GM18520 (cell line): ENCODE data around the gene TM9SF2.
"Not testable (repeated sequence)": the region's sequence is repeated elsewhere in the genome, so short reads cannot be mapped to it uniquely, and the experiment has no call there.

Experiments used
- ATAC-seq: cut with Tn5 transposase; IDR thresholded peaks from one replicate; pipeline ENCODE4 v1.9.1; 2021; ENCODE audit not compliant: unreplicated experiment

The TM9SF2 gene, protein sequence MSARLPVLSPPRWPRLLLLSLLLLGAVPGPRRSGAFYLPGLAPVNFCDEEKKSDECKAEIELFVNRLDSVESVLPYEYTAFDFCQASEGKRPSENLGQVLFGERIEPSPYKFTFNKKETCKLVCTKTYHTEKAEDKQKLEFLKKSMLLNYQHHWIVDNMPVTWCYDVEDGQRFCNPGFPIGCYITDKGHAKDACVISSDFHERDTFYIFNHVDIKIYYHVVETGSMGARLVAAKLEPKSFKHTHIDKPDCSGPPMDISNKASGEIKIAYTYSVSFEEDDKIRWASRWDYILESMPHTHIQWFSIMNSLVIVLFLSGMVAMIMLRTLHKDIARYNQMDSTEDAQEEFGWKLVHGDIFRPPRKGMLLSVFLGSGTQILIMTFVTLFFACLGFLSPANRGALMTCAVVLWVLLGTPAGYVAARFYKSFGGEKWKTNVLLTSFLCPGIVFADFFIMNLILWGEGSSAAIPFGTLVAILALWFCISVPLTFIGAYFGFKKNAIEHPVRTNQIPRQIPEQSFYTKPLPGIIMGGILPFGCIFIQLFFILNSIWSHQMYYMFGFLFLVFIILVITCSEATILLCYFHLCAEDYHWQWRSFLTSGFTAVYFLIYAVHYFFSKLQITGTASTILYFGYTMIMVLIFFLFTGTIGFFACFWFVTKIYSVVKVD

DNA sequence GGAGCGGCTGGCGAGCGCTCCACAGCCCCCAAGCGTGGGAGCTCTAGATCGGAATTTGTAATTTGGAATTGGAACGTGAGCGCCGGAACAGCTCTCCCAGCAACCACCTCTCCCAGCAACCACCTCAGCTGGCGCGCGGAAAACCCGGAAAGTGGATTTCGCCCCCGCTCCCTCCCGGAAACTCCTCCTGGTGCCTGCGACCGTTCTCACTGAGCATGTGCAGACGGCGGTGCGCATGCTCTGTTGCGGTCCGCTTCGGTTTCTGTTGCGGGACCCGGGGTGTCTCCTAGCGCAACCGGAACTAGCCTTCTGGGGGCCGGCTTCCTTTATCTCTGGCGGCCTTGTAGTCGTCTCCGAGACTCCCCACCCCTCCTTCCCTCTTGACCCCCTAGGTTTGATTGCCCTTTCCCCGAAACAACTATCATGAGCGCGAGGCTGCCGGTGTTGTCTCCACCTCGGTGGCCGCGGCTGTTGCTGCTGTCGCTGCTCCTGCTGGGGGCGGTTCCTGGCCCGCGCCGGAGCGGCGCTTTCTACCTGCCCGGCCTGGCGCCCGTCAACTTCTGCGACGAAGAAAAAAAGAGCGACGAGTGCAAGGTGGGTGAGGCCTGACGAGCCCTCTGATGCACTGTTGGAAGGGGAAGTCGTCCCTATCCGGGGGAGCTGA is at the start of gene TM9SF2:
TSS of gene TM9SF2 (plus strand) at position 289 of the 664 bp plus-strand sequence. CDS start at position 424, 135 bp downstream.
- ATAC-seq: peak; percentile 26

DNA sequence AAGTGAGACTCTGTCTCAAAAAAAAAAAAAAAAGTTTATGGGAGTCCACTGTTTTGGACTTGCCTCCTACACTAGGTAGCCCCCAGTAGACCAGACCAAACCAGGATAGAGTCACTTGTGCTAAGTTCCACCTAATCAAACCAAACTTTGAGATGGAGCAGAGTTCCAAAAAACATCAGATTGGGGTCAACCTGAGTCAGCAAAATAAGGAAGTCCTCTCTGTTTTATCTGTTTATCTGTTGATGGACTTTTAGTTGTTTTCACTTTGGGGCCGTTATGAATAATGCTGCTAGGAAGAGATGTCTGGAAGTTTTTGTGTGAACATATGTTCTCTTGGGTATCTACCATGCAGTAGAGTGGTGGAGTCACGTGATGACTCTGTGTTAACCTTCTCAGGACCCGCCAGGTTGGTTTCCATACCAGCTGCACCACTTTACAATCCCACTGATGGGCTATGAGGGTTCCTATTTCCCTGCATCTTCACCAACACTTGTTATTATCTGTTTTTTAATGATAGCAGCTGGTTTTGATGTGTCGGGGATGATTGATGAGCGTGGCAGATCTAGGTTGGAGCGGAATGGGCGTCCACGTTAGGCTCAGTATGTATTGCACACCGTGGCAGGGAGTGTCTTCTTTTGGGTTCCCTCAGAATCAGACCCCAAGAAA is 46.6 kb upstream of the TM9SF2 start:
- ATAC-seq: no peak

DNA sequence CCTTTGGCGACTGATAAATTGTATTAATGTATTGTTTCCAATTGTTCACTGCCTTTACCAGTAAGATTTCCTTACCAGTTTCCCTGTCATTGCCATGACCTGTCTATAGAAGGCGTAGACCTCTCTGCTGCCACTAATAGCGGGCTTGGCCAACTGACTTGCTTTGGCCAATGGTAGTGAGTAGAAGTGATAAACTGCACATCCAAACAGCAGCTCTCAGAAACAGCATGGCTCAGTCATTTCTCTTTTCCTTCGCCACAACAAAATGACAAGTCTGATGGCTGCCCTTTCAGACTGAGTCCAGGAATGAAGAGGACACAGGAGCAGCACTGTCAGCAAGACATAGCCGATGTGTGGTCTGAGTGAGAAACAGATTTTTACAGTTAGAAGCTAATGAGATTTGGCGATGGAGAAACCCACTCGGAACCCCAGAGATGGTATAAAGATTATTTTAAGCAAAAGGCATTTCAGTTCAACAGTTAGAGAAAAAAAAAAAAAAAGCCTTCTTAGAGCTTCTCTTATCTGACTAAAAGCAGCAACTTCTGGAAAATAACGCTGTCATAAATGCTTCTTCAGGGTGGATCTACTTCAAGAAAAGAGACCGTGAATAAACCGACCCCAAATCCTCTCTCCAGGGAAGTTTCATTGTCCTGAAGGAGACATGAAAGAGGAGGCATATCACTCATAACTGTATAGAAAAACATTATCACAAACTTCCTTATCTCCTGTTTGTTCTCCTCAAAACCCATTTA is 42.0 kb upstream of the TM9SF2 start:
- ATAC-seq: no peak

DNA sequence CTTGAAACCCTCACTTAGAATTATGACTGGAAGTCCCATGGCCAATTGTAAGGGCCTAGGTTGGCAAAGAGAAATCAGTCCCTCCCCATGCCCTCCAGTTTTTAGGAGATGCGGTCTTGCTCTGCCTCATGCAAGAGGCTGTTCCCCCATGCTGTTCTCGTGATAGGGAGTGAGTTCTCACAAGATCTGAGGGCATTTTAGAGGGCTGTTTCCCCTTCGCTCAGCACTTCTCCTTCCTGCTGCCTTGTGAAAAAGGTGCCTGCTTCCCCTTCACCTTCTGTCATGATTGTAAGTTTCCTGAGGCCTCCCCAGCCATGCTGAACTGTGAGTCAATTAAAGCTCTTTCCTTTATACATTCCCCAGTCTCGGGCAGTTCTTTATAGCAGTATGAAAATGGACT is 40.5 kb upstream of the TM9SF2 start:
- not testable (repeated sequence) for ATAC-seq

DNA sequence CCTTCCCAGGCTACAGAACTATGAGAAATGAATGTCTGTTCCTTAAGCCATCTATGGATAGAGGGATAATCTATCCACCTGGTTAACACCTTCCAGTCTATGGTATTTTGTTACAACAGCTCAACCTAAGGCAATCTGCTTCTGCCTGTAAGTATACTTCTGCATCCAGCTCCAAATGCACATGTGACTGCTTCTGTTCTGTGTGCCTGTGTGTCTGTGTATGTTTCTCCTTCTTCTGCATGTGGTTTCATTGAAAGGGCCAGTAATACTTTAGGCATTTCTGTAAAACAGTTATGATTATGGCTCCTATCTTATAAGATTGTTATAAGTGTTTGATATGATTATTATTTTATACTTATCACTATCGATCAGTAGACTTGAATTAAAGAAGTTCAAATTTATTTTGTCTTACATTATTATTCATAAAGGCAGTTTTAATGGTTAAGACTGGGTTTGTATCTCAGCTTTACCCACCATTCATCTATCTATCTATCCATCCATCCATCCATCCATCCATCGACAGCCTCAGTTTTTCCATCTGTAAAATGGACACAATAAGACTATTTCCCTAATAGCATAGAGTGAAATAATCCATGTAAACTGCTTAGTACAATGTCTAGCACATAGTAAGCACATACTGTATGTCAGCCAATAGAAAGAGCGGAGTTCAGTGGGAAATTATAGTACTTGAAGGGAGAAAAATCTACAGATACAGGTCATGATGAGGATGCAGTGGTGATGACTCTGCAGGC is 37.5 kb upstream of the TM9SF2 start:
- no peak for ATAC-seq

DNA sequence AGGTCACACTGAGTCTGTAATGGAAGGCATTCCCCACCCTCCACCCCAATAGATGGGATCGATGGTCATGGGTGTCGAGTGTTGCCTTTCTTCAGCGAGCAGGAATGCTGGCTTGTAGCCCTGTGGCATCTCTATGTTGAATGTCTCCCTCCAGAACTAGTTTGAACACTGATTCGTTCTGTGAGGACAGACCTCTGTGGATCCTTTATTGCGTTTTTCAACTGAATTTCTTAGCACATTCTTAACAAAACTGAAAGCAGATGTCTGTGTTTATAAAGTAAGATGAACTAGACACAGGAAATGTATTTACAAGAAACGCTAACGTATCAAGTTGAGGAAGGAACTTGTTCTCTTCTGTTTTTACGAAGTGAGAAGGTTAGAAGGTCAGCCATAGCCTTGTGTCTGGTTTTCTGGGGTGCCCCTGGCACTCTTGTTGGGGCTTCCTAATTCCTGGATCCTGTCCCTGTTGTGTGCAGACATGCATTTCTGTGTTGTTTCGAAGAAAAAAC is 36.8 kb upstream of the TM9SF2 start:
- ATAC-seq: no peak

DNA sequence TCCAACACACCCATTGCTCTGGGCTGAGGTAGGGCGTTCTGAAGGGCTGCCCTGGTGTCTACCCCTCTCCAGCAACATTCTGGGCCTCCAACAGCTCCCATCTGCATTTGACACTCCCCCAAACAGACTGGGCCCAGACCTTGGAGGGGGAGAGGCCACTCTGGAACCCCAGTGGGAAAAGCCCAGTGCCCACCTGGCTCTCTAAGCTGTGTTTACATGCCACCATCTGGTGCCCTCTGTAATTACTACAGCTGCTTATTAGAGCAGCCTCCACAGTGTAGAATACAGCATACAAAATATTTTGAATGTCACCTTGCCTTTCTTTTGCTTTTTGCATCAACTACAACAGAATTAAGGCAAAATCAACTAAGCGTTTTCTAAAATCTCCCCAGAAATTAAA is 35.8 kb upstream of the TM9SF2 start:
- no peak for ATAC-seq

DNA sequence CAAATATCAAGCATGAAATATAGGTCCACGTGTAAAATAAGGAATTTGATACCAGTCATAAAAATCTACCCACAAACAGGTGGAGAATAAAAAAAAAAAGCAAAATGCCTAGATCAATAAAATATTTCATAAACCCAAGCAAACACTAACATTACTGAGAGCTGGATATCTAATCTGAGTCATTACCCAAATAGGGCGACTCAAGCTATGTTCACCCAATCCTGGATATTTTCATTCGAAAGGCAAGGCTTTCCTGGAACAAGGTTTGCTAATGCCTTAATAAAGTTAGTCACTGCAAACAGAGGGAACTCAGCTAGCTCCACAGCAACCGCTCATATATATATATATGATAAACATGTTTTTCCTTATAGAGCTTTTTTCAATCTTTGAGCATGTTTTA is 33.5 kb upstream of the TM9SF2 start:
- ATAC-seq: no peak

DNA sequence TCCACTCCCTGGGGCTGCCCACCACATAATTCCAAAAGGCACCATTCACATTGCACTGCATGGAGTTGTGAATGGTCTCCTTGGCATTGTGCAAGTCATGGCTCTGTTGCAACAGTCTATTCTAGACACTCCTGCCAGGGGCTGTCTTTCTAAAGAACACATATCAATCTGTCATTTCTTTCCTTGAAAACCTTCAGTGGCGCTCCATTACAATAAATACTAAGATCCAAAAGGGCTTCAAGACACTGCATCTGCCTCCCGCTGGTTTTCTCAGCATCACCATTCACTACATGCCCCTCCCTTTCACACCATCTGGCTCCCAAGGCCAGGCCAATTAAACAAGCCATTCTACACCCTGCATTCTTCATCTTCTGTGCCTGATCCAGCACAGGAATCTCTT is 32.2 kb upstream of the TM9SF2 start:
- ATAC-seq: no peak

DNA sequence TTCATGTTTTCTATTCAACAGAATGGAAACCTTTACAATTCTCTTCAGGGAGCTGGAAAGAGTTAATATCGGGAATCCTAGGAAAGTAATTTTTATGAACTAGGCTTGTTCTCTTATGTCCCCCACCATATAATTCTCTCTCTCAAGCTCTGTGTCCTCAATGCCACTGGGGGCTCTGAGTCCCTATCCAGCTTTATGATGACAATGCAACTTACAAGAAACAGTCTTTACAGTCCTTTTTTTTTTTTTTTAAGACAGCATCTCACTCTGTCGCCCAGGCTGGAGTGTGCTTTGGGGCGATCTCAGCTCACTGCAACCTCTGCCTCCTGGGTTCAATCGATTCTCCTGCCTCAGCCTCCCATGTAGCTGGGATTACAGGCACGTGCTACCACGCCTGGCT is 31.2 kb upstream of the TM9SF2 start:
- ATAC-seq: no peak

DNA sequence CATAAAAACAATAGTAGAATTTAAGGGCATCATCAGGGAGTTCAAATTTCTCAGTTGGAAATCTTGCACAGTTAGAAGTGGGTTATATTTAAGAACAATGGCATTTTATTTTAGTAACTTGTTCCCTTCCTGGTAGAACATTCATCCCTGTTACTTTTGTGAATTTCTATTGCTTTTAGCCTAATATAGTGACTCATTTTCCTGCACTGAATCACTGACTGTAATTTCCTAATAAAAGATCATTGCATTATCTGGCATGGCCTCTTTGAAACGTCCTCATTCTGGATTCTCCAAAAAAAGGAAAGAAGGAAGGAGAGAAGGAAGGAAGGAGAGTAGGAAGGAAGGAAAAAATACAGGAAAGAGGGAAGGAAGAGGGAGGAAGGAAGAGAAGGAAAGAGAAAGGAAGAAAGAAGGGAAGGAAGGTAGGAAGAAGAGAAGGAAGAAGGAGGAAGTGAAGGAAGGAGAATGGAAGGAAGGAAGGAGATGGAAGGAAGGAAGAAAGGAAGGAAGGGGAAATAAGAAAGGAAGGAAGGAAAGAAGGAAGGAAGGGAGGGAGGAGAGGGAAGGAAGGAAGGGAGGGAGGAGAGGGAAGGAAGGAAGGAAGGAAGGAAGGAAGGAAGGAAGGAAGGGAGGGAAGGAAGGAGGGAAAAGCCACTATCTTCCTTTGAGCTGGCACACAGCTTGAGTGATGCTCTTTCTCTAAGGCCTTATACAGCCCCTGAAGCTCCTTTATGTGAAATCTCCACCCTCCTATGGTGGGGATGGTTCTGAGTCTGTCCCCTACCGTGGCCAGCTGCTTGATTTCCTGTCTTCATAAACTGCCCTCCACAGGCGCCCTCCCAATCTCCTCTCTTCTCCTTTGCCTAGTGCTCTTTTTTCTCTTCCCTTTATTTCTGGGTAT is 29.8 kb upstream of the TM9SF2 start:
- ATAC-seq: no peak

DNA sequence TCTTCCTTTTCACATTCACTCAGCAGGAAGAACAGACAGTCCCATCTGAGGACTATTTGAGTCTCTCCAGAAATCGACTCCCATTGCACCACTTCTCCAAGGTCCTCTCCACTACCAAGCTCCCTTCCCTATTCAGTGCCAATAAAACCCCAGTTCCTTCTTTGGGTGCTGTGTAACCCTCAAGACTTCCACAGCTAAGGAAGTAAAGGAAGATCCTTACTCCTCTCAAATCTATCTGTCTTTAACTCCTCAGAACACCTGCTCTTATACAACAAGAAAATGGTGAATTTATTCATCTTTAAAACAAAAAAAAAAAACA is 29.2 kb upstream of the TM9SF2 start:
- ATAC-seq: no peak

DNA sequence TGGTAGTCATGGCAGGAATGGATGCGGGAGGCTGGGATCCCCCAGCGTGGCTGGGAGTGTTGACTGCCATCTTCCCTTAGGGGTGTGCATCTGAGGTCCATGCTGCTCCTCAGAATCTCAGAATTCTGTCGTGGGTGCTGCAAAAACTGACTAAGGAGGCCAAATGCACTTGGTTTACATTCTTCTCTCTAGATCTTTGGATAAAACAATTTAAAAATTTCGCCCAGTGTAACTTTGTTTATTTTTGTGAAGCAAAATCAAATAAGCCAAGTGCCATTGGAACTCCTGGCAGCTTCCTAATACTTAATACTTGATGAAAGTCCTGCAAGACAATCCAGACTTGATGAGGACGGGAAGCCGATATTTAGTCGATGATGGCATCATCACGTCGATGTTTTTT is 27.8 kb upstream of the TM9SF2 start:
- ATAC-seq: no peak

DNA sequence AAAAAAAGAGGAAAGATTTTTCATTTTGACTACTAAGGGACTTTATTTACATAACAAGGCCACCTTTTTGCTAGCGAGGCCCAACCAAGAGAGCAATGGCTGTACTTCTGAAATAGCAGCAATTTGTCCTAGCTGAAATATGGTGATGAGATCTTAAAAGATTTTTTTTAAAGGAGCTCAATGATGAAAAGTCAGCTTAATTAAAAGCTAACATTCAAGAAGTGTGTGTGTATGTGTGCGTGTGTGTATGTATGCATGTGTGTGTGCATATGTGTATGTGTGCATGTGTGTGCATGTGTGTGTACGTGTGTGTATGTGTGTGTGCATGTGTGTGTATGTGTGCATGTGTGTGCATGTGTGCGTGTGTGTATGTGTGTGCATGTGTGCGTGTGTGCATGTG is 24.6 kb upstream of the TM9SF2 start:
- ATAC-seq: no peak

DNA sequence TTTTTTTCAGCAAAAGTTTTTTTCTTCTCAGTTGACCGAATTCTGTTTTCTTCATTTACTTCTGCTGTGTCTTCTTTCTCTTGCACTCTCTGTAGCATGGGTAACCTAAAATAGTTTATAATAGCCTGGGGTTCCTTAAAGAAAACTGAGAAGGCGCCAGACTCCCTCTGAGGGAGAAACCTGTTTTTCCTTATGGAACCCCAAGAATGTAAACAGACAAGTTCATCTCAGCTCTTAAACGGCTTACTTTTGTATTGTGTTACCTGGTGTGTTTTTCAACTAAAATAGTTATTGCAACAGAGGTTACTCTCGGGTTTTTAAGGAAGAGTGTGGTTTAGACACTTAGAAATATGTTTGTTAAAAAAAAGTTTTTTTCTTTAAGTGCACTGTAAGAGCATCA is 23.8 kb upstream of the TM9SF2 start:
- ATAC-seq: no peak

DNA sequence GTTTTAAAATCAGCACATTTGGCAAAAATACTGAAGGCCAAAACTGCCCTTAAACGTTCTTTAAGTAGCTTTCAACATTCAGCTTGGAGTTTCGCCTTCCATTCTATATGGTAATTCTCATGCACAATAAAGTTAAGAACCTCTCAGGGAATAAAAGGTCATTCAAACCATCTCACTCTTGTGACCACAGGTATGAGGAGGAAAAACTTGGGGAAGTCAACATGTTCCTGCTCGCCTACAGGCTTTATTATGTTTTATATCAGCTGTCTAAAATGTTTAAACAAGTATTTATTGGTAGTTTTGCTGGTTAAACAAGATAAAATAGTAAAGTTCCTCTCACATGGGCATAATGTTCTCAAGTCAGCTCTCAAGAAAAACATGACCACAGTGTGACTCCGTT is 19.9 kb upstream of the TM9SF2 start:
- ATAC-seq: no peak

DNA sequence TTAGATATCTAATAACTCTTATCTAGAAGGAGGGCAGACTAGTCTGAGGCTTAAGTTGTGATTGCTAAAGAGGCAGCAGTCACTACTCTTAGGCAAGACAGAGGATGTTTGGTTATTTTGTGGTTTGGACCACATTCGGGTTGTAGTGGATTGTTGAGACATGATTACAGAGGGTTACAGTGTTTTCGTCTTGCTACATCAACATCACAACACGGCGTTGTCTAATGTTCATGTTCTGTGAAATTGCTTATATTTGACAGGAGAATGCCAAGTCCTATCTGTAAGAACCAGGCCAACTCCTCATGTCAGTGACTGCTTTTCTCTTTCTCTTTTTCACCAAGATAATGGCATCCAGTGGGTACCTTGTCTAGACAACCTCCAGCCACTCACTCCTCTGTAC is 16.8 kb upstream of the TM9SF2 start:
- ATAC-seq: no peak

DNA sequence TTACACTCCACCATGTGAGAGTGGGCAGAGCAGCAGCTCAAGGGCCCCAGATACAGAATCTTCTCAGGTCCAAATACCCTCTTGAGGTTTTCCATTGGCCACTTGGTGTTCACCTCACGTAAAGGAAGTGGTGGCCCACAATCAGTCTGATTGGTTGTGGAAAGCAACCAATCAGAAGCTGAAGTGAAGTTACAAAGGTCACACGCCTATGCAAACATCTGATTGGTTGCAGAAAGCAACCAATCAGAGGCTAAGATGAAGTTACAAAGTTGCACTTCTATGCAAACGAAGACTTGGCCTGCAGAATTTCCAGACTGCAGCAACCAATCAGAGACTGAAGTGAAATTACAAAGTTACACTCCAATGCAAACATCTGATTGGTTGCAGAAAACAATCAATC is 14.3 kb upstream of the TM9SF2 start:
- ATAC-seq: no peak

DNA sequence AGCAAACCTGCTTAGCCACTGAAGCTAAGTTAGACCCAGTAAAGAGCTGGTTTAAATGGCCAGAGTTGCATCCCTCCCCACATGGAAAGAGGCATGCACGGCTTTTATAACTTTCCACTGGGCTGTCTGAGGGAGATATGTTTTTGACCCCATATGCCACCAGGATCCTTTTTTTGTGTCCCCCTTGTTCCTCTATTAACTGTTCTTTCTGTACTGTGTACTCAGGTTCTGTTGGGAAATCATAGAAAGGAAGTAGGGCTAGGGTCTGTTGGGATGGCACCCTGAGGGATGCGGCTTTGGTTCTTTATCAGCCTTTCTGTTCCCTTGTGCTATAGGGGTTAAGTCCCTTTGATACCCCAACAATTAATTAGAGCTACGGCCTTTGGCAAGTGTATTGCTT is 12.2 kb upstream of the TM9SF2 start:
- ATAC-seq: no peak
